HG02943 (cell line): ENCODE measurements around the gene FOSL2.

ENCODE experiments used
- ATAC-seq: cut with Tn5 transposase; IDR thresholded peaks from one replicate; pipeline ENCODE4 v1.9.1; 2021; ENCODE audit warnings: mild to moderate bottlenecking, low read depth, moderate library complexity; ENCODE audit not compliant: unreplicated experiment

The FOSL2 gene

GRCh38 chr2:28445448-28446258 lies 53.0 kb downstream of the FOSL2 start:
- no peak for ATAC-seq

DNA sequence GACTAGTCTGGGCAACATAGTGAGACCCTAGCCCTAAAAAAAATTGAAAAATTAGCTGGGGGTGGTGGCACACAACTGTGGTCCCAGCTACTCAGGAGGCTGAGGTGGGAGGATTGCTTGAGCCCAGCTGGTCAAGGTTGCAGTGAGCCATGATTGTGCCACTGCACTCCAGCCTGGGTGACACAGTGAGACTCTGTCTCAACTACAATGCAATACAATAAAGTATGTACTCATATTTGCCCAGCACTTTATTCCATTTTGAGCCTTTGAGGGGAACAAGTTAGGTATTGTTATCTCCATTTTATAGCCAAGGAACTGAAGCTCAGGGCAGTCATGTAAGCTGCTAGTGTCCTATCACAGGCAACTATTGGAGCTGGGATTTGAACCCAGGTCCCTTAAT lies 53.9 kb downstream of the FOSL2 start:
- no peak for ATAC-seq

DNA sequence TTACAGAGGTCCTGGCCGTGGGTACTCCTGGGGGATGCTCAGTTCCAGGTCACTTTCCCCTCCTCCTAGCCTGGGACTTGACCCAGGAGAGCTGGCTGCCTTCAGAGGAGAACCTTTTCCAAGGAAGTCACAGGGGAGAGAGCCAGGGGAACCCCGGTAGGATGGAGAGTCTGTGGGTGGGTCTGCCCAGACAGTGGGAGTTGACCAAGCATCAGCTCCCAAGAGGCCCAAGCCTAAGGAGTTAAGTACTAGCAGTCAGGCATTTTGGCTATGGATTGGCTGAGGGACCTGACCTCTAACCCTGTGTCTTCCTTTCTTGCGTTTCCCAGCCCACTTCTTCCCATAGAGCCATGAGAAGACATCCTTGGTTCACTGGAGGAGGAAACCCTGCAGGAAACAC lies 54.4 kb downstream of the FOSL2 start:
- no peak for ATAC-seq

DNA sequence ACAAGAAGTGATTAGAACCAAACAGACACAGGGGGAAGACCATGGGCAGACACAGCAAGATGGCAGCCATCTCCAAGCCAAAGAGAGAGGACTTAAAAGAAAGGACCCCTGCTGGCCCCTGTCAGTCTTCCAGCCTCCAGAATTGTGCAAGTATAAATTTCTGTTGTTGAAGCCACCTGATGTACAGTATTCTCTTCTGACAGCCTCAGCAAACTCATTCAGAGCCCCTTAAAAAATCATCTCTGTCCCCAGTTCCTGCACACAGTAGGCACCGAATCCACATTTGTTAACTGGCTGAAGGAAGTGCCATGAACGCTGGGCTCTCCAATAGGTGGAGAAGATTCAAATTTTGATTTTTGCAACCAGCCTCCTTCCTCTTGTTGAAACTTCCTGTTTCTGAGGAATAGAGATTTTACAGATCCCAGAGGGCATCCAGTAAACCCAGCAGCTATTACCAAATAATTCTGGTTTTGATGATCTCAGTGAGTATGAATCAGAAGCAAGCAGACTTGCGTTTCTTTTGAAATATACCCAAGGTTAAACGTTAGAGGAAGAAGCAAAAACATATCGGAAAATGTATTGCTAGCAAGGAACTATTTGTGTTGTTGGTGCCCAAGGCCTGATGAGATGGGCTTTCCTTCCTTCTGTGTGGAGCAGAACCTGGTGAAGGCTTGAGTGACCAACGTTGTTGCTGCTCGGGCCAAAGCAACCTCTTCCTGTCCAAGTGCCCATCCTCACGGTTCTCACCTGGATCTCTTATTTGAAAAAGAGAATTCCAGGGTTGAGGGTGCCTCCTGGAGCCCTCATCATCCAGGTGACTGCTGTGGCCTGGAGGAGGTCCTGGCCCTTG lies 55.5 kb downstream of the FOSL2 start:
- no peak for ATAC-seq

DNA sequence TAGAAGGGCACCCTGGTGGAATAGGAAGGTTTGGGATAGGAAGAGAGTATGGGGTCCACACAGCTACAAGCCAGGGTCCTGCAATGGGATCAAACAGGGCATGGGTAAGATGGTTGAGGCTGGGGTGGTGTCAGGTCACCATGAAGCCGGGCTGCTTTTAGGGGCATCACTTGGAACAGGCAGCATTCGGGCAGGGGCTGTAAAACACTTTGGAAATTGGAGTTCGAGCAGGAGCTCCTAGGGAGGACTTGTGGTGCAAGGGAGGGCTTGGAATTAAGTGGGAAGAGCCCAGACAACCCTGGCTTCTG lies 56.1 kb downstream of the FOSL2 start:
- ATAC-seq = no peak

- ATAC-seq = no peak
Observed at GRCh38 chr2:28449126-28449487, 56.4 kb downstream of the FOSL2 start.

DNA sequence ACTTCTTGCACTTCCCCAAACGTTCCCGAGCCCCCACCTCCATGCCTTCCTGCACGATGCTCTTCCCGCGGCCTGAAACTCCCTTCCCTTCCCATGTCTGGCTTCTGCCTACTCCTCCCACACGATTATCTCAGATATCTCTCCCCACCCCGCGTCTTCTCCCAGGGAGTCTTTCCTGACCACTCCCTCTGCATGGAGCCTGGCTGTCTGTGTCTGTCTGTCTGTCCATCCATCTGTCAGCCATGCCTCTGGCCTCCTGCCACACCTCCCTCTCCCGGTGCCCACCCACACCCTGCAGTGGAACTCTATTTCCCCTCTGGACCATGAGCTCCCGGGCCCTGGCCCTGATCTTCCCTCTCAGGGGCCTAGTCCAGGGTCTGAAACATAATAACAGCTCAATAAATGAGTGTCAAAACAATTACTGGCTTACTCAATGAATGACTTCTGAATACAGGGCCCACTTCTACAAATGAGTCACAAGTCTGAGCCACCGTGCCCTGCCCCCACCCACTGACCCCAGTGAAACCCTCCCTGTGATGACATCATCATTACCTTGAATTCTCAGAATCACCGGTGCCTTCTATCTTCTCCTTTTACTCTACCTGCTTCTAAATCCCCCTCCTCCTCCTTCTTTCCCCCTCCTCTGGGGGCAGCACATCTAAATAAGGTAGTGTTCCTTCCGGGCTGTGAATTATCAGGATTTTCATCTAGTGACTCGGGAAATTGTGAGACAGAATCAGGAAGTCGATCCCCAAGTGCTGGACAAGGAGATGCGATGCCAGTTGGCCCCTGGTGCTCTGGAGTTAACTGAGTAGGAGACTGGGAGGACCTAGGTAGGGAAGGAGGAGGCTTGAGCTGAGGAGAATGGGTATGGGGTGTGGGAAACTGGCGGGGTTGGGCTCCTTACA lies 57.1 kb downstream of the FOSL2 start:
- ATAC-seq = no peak

DNA sequence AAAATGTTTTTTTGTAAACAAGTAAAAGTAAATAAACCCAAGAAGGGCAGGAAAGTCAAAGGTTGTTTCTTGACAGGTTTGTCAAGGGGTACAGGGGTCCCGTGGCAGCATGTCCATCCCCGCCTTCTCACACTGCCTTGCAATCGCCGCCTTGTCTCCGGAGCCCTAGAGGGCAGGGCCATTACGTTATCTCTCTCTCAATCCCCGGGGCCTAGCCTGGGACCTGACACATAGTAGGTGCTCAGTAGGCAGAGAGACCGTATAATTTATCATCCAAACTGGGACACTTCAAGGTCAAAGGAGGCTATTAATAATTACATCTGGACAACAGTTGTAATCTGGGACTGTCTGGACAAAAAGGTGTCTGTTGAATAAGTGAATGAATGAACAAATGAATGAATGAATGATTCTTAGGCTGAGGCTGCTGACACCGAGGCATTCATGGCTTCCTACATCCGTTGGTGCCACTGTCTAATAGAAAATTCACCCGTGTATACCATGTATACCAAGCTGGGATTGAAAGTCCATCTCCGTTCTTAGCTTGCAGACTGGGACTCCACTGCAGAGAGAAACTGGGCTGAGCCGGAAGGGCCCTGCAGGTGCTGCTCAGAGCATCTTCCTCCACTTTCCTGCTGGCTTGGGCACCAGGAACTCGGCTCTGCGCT lies 58.4 kb downstream of the FOSL2 start:
- ATAC-seq = no peak

DNA sequence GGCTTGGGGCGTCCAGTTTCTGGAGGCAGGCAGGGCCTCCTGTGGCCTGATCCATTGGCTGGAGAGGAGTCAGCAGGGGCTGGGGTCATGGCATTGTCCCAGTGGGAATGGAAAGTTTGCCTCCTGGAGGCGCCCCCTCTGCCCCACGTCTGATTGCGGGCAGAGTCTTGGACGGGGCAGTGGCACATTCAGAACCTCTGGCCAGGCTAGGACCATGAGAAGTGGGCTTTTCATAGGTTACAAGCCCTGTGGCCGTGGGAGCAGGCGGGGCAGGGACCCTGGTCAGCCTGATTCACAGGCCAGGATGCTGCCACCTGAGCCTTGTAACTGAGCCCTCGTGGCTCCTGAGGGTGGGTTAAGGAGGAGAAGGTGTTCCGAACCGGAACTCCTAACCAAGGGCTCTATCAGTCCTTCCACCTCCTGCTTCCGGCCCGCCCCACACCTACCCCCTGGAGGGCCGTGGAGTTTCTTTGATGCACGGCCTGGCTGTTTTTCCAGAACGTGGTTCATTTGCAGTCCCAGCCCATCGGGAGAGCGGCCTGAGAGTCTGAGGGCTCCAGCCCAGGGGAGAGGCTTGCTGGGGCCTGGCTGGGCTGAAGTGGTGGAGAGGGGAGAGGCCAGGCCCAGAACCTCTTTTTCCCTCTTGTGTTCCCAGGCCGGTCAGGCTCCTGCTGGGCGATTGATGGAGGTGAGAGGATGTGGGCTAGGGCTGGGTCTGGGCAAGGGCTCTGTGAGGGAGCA lies 59.3 kb downstream of the FOSL2 start:
- ATAC-seq = no peak

- ATAC-seq = no peak
Observed at GRCh38 chr2:28452534-28453081, 60.0 kb downstream of the FOSL2 start.

- ATAC-seq = no peak
Observed at GRCh38 chr2:28453396-28453795, 60.7 kb downstream of the FOSL2 start.

DNA sequence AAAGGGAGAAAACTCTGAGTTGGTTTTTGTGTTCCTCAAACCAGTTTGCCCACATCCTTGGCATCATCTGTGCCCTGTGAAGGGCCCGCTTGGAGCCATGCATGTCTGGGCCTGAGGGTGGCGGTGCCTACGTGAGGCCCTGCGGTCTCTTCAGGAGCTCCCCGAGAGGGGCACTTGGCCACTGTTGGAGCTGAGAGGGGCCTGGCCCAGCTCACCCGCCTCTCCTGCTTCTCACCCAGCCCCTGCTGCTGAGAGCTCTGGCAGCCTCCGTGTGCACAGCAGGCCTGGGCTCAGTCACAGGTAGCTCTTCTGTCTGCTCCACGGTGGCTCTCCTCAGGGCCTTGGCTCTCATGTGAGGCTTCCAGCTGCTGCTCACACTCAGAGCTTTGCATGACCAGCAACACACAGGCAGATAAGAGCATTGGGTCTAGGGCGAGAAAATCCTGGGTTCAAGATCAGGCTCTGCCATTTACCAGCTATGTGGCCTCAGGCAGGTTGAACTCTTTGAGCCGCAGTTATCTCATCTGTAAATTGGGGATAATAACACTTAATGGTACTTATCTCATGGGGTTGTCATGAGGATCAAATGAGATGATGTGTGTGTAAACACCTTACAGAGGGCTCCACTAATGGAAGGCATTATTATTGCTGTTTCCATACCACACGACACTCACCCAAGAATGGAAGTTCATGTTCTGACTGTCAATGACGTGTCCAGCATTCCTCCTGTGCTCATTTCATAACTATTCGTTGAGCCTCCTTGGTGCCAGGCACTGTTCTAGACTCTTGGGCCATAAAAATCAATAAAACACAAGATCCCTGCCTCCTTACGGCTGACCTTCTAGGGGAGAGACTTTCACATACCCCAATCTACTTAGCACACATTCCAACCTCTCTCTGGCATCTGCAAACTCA lies 61.6 kb downstream of the FOSL2 start:
- no peak for ATAC-seq

DNA sequence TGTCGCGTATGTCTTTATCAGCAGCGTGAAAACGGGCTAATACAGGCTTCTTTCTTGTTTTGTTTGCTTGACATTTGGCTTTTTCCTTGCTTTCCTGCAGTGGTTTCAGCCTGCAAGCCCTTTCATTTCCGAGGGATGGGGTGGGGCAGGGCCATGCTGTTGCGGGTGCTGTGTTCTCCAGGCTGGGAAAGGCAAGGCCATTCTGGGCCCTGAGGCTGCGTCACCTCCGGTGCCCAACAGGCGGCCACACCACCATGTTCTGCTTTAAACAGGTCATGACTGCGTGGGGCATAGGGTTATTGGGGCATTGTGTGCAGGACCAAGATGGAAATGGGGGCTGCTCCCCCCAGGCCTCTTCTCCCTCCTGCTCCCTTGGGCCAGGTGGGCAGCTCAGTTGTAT lies 64.6 kb downstream of the FOSL2 start:
- no peak for ATAC-seq

GRCh38 chr2:28461056-28461455 lies 68.4 kb downstream of the FOSL2 start:
- no peak for ATAC-seq

DNA sequence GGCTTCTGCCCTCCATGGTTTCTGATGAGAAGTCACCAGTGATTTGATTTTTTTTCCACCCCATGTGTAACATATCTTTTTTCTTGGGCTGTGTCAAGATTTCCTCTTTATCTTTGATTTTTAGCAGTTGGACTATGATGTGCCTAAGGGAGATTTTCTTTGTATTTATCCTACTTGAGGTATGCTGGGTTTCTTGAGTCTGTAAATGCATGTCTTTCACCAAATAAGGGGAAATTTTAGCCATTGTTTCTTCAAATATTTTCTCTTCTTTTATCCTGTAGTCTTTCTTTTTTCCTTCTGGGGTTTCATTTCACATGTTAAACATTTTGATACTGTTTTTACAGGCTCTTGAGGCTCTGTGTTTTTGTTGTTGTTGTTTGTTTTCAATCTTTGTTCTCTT lies 69.5 kb downstream of the FOSL2 start:
- no peak for ATAC-seq

- no peak for ATAC-seq
Observed at GRCh38 chr2:28463211-28463816, 70.7 kb downstream of the FOSL2 start.

DNA sequence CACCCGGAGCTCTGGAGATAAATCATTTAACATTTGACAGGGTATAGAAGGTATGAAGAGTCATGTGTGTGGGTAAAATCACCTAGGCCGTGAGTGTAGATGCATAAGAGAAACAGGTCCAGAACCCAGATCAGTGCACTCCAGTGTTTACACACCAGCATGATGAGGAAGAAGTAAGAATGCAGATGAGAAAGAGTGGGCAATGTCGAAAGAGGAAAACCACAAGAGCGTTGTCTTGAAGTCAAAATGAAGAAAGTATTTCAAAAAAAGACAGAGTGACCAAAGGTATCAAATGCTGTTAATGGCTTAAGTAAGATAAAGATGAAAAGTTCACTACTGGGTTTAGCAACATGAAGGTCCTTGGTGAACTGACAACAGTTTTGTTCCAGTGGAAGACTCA lies 71.2 kb downstream of the FOSL2 start:
- no peak for ATAC-seq
